Measurements from ENCODE around the gene PDE6B. TPM values are rescaled to one million over a fixed set of nuclear protein-coding genes. Genes with fewer than 3 reads are reported as not detected.
A peak's percentile ranks its signal among the peaks of the same experiment; 100 is the strongest.
"Not testable (repeated sequence)": the region's sequence is repeated elsewhere in the genome, so short reads cannot be mapped to it uniquely, and the experiment has no call there.

Gene PDE6B
- total RNA-seq, 1 donor from 2014 or later: 2.9 TPM

GRCh38 chr4:668219-668618 is 42.8 kb downstream of the PDE6B start:
- not testable (repeated sequence) for DNase-seq (ENCODE audit: low spot score)

GRCh38 chr4:669806-670559 is 44.6 kb downstream of the PDE6B start:
- not testable (repeated sequence) for DNase-seq (ENCODE audit: low spot score)

GRCh38 chr4:671769-672168 is 46.4 kb downstream of the PDE6B start:
- no peak for DNase-seq (ENCODE audit: low spot score)

- no peak for DNase-seq (ENCODE audit: low spot score)
These were observed 48.1 kb downstream of the PDE6B start for GRCh38 chr4:673349-674091.

GRCh38 chr4:674172-675035 is 49.0 kb downstream of the PDE6B start, which contains the start of the genes ATP5ME and MYL5:
ATP5ME (minus strand) TSS chr4:674276; CDS start chr4:674247, 29 bp downstream.
MYL5 (plus strand) TSS chr4:674542; CDS start chr4:678027, 3,485 bp downstream.
- peak; percentile 100 for DNase-seq (ENCODE audit: low spot score)

GRCh38 chr4:675036-675882 is 49.9 kb downstream of the PDE6B start:
- DNase-seq (ENCODE audit: low spot score): no peak

- no peak for DNase-seq (ENCODE audit: low spot score)
These were observed 50.9 kb downstream of the PDE6B start for GRCh38 chr4:675980-676870.

- no peak for DNase-seq (ENCODE audit: low spot score)
These were observed 51.5 kb downstream of the PDE6B start for GRCh38 chr4:676871-677235.

GRCh38 chr4:677431-678293 is 52.3 kb downstream of the PDE6B start:
- DNase-seq (ENCODE audit: low spot score): no peak

- DNase-seq (ENCODE audit: low spot score): no peak
These were observed 53.1 kb downstream of the PDE6B start for GRCh38 chr4:678331-679103.

GRCh38 chr4:679104-679481 is 53.7 kb downstream of the PDE6B start:
- DNase-seq (ENCODE audit: low spot score): no peak

- DNase-seq (ENCODE audit: low spot score): no peak
These were observed 54.3 kb downstream of the PDE6B start for GRCh38 chr4:679629-680028.

GRCh38 chr4:680091-680490 is 54.7 kb downstream of the PDE6B start:
- DNase-seq (ENCODE audit: low spot score): no peak

GRCh38 chr4:680551-680927 is 55.2 kb downstream of the PDE6B start:
- no peak for DNase-seq (ENCODE audit: low spot score)

GRCh38 chr4:680928-681645 is 55.7 kb downstream of the PDE6B start:
- DNase-seq (ENCODE audit: low spot score): no peak

GRCh38 chr4:681736-682451 is 56.5 kb downstream of the PDE6B start:
- no peak for DNase-seq (ENCODE audit: low spot score)
